ENCODE data around the gene CBLN3.

The CBLN3 gene

DNA sequence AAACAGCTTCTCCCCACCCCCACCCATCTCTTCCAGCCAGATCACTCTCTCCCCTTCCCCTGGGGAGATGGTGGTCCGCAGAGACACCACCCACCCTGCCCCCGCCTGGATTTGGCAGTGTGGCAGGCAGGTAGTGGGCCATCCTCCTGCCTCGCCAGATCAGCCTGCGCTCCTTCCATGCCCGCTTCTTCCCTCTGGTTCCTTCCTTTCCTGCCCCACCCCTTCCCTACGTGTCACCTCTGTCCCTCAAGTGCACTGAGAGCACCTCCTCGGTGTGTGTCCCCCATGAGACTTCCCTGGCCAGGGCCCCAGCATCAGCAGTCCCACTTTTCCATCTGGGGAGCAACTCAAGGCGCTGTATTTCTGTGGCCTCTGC lies 30.0 kb downstream of the CBLN3 start:
- Histone ChIP-seq H3K27ac (ENCODE audit: low read depth, low read length, poor library complexity, severe bottlenecking) (no peak overlapping the region), H3K9ac (ENCODE audit: low read length) (peak overlapping the region; percentile 53; the same call in 1 of the 2 replicates), H3K4me1 (ENCODE audit: insufficient read depth, low read length, severe bottlenecking) (peaks cover 12% of the 10 kb centered on the region), H3K36me3 (ENCODE audit: insufficient read depth, low read length) (no peaks in the 10 kb centered on the region), H3K4me3 (ENCODE audit: low read depth, low read length, poor library complexity, severe bottlenecking) (peak overlapping the region; percentile 63), H3K79me2 (ENCODE audit: insufficient read depth, low read length) (no peaks in the 10 kb centered on the region), H4K20me1 (ENCODE audit: insufficient read depth, low read length) (no peaks in the 10 kb centered on the region), H3K27me3 (ENCODE audit: insufficient read depth, low read length) (no peaks in the 10 kb centered on the region), H3K4me2 (ENCODE audit: low read length) (peak overlapping the region; percentile 82), H3K9me3 (ENCODE audit: low read length) (no peaks in the 10 kb centered on the region), H3K9me2 (ENCODE audit: low read depth, low read length) (no peaks in the 10 kb centered on the region), H2AFZ (ENCODE audit: low read length) (no peak overlapping the region), H3F3A (ENCODE audit: insufficient read depth, low read length) (no peaks in the 10 kb centered on the region)
- no peak for TF ChIP-seq EZH2 (IDR thresholded peaks at IDR 0.05; ENCODE audit: borderline replicate concordance, low read length)
- TF ChIP-seq CTCF (IDR thresholded peaks at IDR 0.05; ENCODE audit: low read length): no peak

- Histone ChIP-seq H3K4me1 (ENCODE audit: insufficient read depth, low read length, severe bottlenecking) (peaks cover 17% of the 10 kb centered on the region), H3K27me3 (ENCODE audit: insufficient read depth, low read length) (no peaks in the 10 kb centered on the region), H3K9me3 (ENCODE audit: low read length) (no peaks in the 10 kb centered on the region), H3K36me3 (ENCODE audit: insufficient read depth, low read length) (no peaks in the 10 kb centered on the region), H3K79me2 (ENCODE audit: insufficient read depth, low read length) (no peaks in the 10 kb centered on the region), H3K9me2 (ENCODE audit: low read depth, low read length) (no peaks in the 10 kb centered on the region), H3K4me2 (ENCODE audit: low read length) (peak within 1 kb of the TSS; percentile 82), H4K20me1 (ENCODE audit: insufficient read depth, low read length) (no peaks in the 10 kb centered on the region), H2AFZ (ENCODE audit: low read length) (no peak within 1 kb of the TSS), H3F3A (ENCODE audit: insufficient read depth, low read length) (no peaks in the 10 kb centered on the region), H3K27ac (ENCODE audit: low read depth, low read length, poor library complexity, severe bottlenecking) (no peak within 1 kb of the TSS), H3K4me3 (ENCODE audit: low read depth, low read length, poor library complexity, severe bottlenecking) (peak within 1 kb of the TSS; percentile 63), H3K9ac (ENCODE audit: low read length) (peak within 1 kb of the TSS; percentile 53; the same call in 1 of the 2 replicates)
- no peak for TF ChIP-seq EZH2 (IDR thresholded peaks at IDR 0.05; ENCODE audit: borderline replicate concordance, low read length)
- no peak for TF ChIP-seq CTCF (IDR thresholded peaks at IDR 0.05; ENCODE audit: low read length)
Observed at GRCh38 chr14:24398653-24399446, 30.6 kb downstream of the CBLN3 start, which contains the start of gene NYNRIN. Gene NYNRIN (plus strand): TSS chr14:24399003. CDS start chr14:24399247, 244 bp downstream.

DNA sequence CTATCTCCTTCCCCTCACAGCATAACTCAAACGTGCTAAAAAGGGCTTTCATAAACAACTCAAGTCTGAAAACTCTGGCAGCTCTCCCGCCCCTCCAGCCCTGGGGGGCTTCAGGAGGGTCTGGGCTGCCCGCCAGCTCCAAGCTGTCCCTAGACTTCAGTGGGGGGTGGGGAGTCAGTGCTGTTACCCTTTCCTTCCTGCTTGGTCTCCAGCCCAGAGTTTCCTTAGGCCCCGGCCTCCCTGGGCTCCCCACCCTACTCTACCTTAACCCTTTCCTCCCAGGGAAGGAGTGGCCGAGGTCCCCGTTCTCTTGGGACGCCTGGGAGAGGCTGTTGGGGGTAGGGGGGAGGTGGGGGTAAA lies 31.2 kb downstream of the CBLN3 start:
- Histone ChIP-seq H3K4me3 (ENCODE audit: low read depth, low read length, poor library complexity, severe bottlenecking) (no peak overlapping the region), H3K4me1 (ENCODE audit: insufficient read depth, low read length, severe bottlenecking) (peaks cover 21% of the 10 kb centered on the region), H3K79me2 (ENCODE audit: insufficient read depth, low read length) (no peaks in the 10 kb centered on the region), H3K9me3 (ENCODE audit: low read length) (no peaks in the 10 kb centered on the region), H3K9me2 (ENCODE audit: low read depth, low read length) (no peaks in the 10 kb centered on the region), H3F3A (ENCODE audit: insufficient read depth, low read length) (no peaks in the 10 kb centered on the region), H4K20me1 (ENCODE audit: insufficient read depth, low read length) (no peaks in the 10 kb centered on the region), H3K27me3 (ENCODE audit: insufficient read depth, low read length) (no peaks in the 10 kb centered on the region), H3K9ac (ENCODE audit: low read length) (no peak overlapping the region), H3K4me2 (ENCODE audit: low read length) (no peak overlapping the region), H2AFZ (ENCODE audit: low read length) (no peak overlapping the region), H3K27ac (ENCODE audit: low read depth, low read length, poor library complexity, severe bottlenecking) (no peak overlapping the region), H3K36me3 (ENCODE audit: insufficient read depth, low read length) (no peaks in the 10 kb centered on the region)
- TF ChIP-seq EZH2 (IDR thresholded peaks at IDR 0.05; ENCODE audit: borderline replicate concordance, low read length) (no peak), CTCF (IDR thresholded peaks at IDR 0.05; ENCODE audit: low read length) (no peak)

Data from OCI-LY1 (cell line).